ENCODE measurements around the gene MOB3A. TPM values are rescaled to one million over a fixed set of nuclear protein-coding genes. Genes with fewer than 3 reads are reported as not detected.

Gene MOB3A
- total RNA-seq, 5 donors from 2014 or later (not counting 1 experiment from before 2014, with no cell fraction given), result 98.6 to 162 (median 142) TPM

DNA sequence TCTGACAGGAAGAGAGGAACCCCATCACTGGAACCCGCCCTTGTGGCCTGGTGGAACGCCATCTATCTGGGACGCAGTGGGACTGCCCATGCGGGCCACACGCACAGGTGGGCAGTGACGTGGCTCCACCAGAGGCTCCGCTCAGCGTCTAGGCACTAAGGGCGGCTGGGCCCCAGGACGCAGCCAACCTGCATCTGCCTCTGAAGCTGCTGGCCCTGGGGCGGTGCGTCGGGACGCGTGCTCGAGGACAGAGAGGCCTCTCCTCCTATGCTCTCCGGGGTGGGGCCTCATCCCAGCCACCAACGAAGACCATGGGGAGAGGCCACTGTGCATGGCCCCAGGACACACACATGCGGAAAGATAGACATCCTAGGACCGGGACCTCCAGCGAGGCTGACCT lies 18.7 kb upstream of the MOB3A start:
- Mint-ChIP-seq H3K4me3 (no peak overlapping the region), H3K4me1 (peaks cover 0 to 7% (median 0%) of the 10 kb centered on the region in 3 donors), H3K27ac (no peak overlapping the region), H3K27me3 (no peaks in the 10 kb centered on the region), H3K36me3 (peaks cover 33% of the 10 kb centered on the region), H3K9me3 (no peaks in the 10 kb centered on the region)
- Histone ChIP-seq H3K9me3 (no peaks in the 10 kb centered on the region), H3K27me3 (replicated peaks in 1 of 2; ENCODE audit: control insufficient read depth in 2 of 2, extremely low read depth in 1 of 2, insufficient read depth in 2 of 2, low read length in 1 of 2) (no peaks in the 10 kb centered on the region), H3K4me1 (ENCODE audit: control insufficient read depth in 1 of 2, extremely low read depth in 1 of 2, insufficient read depth in 2 of 2, low read length in 2 of 2) (peaks cover 0 to 17% of the 10 kb centered on the region in 2 experiments), H3K36me3 (ENCODE audit: control insufficient read depth in 2 of 2, extremely low read depth in 1 of 2, insufficient read depth in 1 of 2, low read length in 1 of 2) (peaks cover 30 to 92% of the 10 kb centered on the region in 2 donors), H3K27ac (ENCODE audit: low read length) (no peak overlapping the region), H3K4me3 (ENCODE audit: control insufficient read depth in 1 of 2, extremely low read depth in 1 of 2, low read length in 1 of 2) (no peak overlapping the region)
- ChIA-PET POLR2A (no interaction called here), CTCF (no interaction called here)
- ATAC-seq (replicated peaks in 1 of 4), result no peak
- 95% methylated on average over 21 of the region's 21 CpGs for WGBS (ENCODE audit: insufficient coverage)
- no peak for DNase-seq

DNA sequence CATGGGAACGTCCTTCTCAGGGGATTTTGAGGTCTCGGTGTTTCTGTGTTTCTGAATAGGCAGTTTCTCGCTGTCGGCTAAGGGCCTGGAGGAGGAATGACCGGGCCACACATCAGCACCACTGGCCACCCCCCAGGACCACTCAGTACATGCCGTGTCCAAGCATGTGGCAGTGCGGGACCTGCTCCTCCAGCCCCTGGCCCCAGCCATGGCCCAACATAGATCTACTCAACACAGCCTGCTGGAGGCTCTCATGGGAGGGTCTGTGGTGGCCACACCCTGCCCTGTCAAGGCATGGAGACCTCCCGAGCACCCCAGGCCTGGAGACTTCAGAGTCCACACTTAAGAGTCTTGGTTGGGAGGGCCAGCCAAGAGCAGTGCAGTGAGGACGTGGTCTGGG lies 18.1 kb upstream of the MOB3A start:
- peaks cover 31 to 97% of the 10 kb centered on the region in 2 donors for H3K36me3 ChIP-seq (ENCODE audit: control insufficient read depth in 2 of 2, extremely low read depth in 1 of 2, insufficient read depth in 1 of 2, low read length in 1 of 2)
- ATAC-seq (replicated peaks in 1 of 4) (no peak), DNase-seq (no peak)
- no peak overlapping the region for H3K4me3 ChIP-seq (ENCODE audit: control insufficient read depth in 1 of 2, extremely low read depth in 1 of 2, low read length in 1 of 2)
- H3K27me3 ChIP-seq (replicated peaks in 1 of 2; ENCODE audit: control insufficient read depth in 2 of 2, extremely low read depth in 1 of 2, insufficient read depth in 2 of 2, low read length in 1 of 2), result no peaks in the 10 kb centered on the region
- Mint-ChIP-seq H3K27ac (no peak overlapping the region), H3K4me3 (no peak overlapping the region), H3K4me1 (peaks cover 0 to 7% (median 0%) of the 10 kb centered on the region in 3 donors), H3K27me3 (no peaks in the 10 kb centered on the region), H3K9me3 (no peaks in the 10 kb centered on the region), H3K36me3 (peaks cover 31% of the 10 kb centered on the region)
- H3K9me3 ChIP-seq, result no peaks in the 10 kb centered on the region
- H3K4me1 ChIP-seq (ENCODE audit: control insufficient read depth in 1 of 2, extremely low read depth in 1 of 2, insufficient read depth in 2 of 2, low read length in 2 of 2), result peaks cover 0 to 17% of the 10 kb centered on the region in 2 experiments
- ChIA-PET CTCF (no interaction called here), POLR2A (no interaction called here)
- WGBS (ENCODE audit: insufficient coverage), result 96% methylated on average over 3 of the region's 9 CpGs
- H3K27ac ChIP-seq (ENCODE audit: low read length), result no peak overlapping the region

DNA sequence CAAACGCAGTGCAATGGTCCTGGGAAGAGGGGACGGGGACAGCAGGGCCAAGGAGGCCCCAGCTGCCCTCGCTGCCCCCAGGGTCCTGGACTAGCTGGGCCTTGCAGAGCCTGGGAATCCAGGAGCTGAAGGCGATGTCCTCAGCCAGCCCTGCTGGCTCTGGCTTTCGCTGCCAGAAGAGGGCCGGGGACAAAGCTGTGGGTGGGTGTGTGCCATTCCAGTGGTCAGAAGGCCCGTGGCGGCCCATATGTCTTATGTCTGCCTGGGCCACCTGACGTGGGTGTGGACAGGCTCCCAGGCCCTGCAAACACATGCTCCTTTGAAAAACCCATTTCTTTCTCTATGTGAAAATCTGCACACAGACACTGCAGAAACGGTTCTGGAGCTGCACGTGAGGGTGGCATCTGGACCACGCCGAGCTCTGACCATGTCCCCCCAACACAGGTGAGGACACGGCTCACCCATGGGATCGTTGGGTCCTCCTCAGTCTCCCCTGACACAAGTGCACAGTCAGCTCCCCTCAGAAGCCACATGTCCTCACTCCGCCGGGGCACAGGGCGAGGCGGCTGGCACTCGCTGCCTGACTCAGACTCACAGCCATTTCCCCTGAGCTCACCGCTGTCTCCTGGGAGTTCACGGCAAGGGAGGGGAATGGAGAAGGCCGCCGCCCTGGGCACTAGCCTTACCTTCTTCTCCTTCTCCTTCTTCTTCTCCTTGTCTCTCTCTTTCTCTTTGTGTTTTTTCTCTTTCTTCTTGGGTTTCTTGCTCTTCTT lies 17.5 kb upstream of the MOB3A start:
- Histone ChIP-seq H3K9me3 (no peaks in the 10 kb centered on the region), H3K36me3 (ENCODE audit: control insufficient read depth in 2 of 2, extremely low read depth in 1 of 2, insufficient read depth in 1 of 2, low read length in 1 of 2) (peaks cover 32 to 97% of the 10 kb centered on the region in 2 donors), H3K4me3 (ENCODE audit: control insufficient read depth in 1 of 2, extremely low read depth in 1 of 2, low read length in 1 of 2) (no peak overlapping the region), H3K4me1 (ENCODE audit: control insufficient read depth in 1 of 2, extremely low read depth in 1 of 2, insufficient read depth in 2 of 2, low read length in 2 of 2) (peaks cover 0 to 17% of the 10 kb centered on the region in 2 experiments), H3K27ac (ENCODE audit: low read length) (no peak overlapping the region), H3K27me3 (replicated peaks in 1 of 2; ENCODE audit: control insufficient read depth in 2 of 2, extremely low read depth in 1 of 2, insufficient read depth in 2 of 2, low read length in 1 of 2) (no peaks in the 10 kb centered on the region)
- Mint-ChIP-seq H3K27me3 (no peaks in the 10 kb centered on the region), H3K27ac (no peak overlapping the region), H3K4me3 (no peak overlapping the region), H3K9me3 (no peaks in the 10 kb centered on the region), H3K36me3 (peaks cover 32% of the 10 kb centered on the region), H3K4me1 (peaks cover 0 to 7% (median 0%) of the 10 kb centered on the region in 3 donors)
- WGBS (ENCODE audit: insufficient coverage), result 93% methylated on average over 18 of the region's 24 CpGs
- ChIA-PET CTCF (no interaction called here), POLR2A (no interaction called here)
- no peak for ATAC-seq (replicated peaks in 1 of 4)
- DNase-seq, result no peak

DNA sequence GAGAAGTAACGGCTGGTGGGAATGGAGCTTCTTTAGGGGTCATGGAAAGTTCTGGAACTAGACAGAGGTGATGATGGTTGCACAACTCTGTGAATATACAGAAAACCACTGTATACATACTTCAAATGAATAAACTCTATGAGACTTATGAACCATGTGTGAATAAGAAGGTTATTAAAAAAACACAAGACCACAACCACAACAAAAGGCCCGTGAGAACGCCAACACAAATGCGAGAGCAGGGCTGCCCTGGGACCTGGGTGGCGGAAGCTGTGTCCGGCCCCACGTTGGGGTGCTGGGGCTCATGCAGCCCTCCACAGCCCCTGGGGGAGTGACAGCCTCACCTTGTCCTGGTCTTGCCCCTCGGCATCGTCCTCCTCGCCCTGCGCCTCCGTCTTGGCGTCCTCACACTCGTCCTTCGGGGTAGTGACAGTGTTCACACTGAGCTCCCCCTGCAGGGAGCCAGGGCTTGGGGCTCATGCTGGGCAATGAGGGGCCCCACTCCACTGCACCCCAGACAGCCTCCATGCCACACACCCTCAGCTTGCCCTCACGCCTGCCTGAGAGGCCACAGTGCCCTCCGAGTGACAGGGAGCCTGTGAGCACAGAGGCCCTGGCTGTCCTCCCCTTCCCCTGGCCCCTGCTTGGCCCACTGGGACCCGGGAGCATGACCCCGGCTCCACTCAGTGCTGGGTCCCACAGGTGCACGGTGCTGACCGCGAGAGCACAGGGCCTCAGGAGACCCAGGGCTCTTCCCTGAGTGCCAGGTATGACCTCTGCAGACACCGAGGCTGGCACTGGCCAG lies 16.6 kb upstream of the MOB3A start:
- H3K4me3 ChIP-seq (ENCODE audit: control insufficient read depth in 1 of 2, extremely low read depth in 1 of 2, low read length in 1 of 2), result no peak overlapping the region
- Mint-ChIP-seq H3K36me3 (peaks cover 29% of the 10 kb centered on the region), H3K9me3 (no peaks in the 10 kb centered on the region), H3K27me3 (no peaks in the 10 kb centered on the region), H3K4me3 (no peak overlapping the region), H3K4me1 (peaks cover 0 to 7% (median 0%) of the 10 kb centered on the region in 3 donors), H3K27ac (peak overlapping the region in 1 of 2 donors; percentile 2)
- H3K4me1 ChIP-seq (ENCODE audit: control insufficient read depth in 1 of 2, extremely low read depth in 1 of 2, insufficient read depth in 2 of 2, low read length in 2 of 2), result peaks cover 0 to 17% of the 10 kb centered on the region in 2 experiments
- no peaks in the 10 kb centered on the region for H3K27me3 ChIP-seq (replicated peaks in 1 of 2; ENCODE audit: control insufficient read depth in 2 of 2, extremely low read depth in 1 of 2, insufficient read depth in 2 of 2, low read length in 1 of 2)
- no peaks in the 10 kb centered on the region for H3K9me3 ChIP-seq
- 57% methylated on average over 20 of the region's 23 CpGs for WGBS (ENCODE audit: insufficient coverage)
- no peak overlapping the region for H3K27ac ChIP-seq (ENCODE audit: low read length)
- ChIA-PET CTCF (no interaction called here), POLR2A (no interaction called here)
- DNase-seq, result peak in 3 of 35 experiments; percentile 8 to 52 (median 19)
- peak in 3 of 4 experiments; percentile 18 to 40 (median 36) for ATAC-seq (replicated peaks in 1 of 4)
- peaks cover 30 to 97% of the 10 kb centered on the region in 2 donors for H3K36me3 ChIP-seq (ENCODE audit: control insufficient read depth in 2 of 2, extremely low read depth in 1 of 2, insufficient read depth in 1 of 2, low read length in 1 of 2)

DNA sequence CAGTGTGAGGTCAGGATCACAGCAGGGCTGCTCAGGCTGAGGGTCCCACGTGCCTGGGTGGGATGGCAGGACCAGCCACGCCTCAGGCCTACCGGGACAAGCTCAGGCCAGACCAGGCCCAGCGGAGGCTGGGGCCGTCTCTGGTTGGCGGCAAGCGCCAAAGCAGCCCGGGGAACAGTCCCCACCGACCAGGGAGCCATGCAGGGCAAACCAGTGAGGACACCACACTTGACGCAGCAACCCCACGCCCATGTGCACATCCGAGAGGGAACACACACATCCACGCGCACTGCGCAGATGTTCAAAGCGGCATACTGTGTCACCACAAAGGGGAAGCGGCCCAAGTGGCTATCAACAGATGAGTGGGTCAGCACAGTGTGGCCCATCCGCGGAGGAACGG lies 15.8 kb upstream of the MOB3A start:
- Mint-ChIP-seq H3K27me3 (no peaks in the 10 kb centered on the region), H3K9me3 (no peaks in the 10 kb centered on the region), H3K27ac (no peak overlapping the region), H3K4me3 (no peak overlapping the region), H3K36me3 (peaks cover 34% of the 10 kb centered on the region), H3K4me1 (peaks cover 0 to 7% (median 0%) of the 10 kb centered on the region in 3 donors)
- peaks cover 29 to 90% of the 10 kb centered on the region in 2 donors for H3K36me3 ChIP-seq (ENCODE audit: control insufficient read depth in 2 of 2, extremely low read depth in 1 of 2, insufficient read depth in 1 of 2, low read length in 1 of 2)
- CTCF ChIA-PET, result no interaction called here
- 93% methylated on average over 20 of the region's 20 CpGs for WGBS (ENCODE audit: insufficient coverage)
- ATAC-seq (replicated peaks in 1 of 4), result no peak
- H3K27ac ChIP-seq (ENCODE audit: low read length), result no peak overlapping the region
- no peak overlapping the region for H3K4me3 ChIP-seq (ENCODE audit: control insufficient read depth in 1 of 2, extremely low read depth in 1 of 2, low read length in 1 of 2)
- POLR2A ChIA-PET, result no interaction called here
- no peaks in the 10 kb centered on the region for H3K27me3 ChIP-seq (replicated peaks in 1 of 2; ENCODE audit: control insufficient read depth in 2 of 2, extremely low read depth in 1 of 2, insufficient read depth in 2 of 2, low read length in 1 of 2)
- DNase-seq, result no peak
- H3K9me3 ChIP-seq, result no peaks in the 10 kb centered on the region
- peaks cover 0 to 17% of the 10 kb centered on the region in 2 experiments for H3K4me1 ChIP-seq (ENCODE audit: control insufficient read depth in 1 of 2, extremely low read depth in 1 of 2, insufficient read depth in 2 of 2, low read length in 2 of 2)

DNA sequence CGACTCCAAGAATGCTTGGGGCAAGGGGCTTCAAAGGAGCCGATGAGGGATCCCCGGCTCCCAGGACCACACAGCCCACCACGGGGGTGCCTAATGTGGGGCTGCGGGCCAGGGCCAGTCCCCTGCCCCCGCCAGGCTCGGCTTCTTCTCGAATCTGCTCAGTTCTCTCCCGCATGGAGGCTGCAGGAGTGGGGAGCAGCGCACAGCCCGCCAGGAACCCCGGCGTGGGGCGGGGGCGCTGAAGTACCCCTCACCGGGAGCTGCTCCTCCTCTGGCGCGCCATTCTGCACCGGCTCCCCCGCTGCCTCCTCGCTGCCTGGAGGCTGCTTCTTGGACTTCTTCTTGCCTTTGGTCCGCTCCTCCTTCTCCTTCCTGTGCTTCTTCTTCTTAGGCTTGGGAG lies 15.3 kb upstream of the MOB3A start:
- Mint-ChIP-seq H3K27ac (no peak overlapping the region), H3K9me3 (no peaks in the 10 kb centered on the region), H3K4me3 (no peak overlapping the region), H3K27me3 (no peaks in the 10 kb centered on the region), H3K36me3 (peaks cover 39% of the 10 kb centered on the region), H3K4me1 (peaks cover 0 to 7% (median 0%) of the 10 kb centered on the region in 3 donors)
- Histone ChIP-seq H3K27me3 (replicated peaks in 1 of 2; ENCODE audit: control insufficient read depth in 2 of 2, extremely low read depth in 1 of 2, insufficient read depth in 2 of 2, low read length in 1 of 2) (no peaks in the 10 kb centered on the region), H3K9me3 (no peaks in the 10 kb centered on the region), H3K4me1 (ENCODE audit: control insufficient read depth in 1 of 2, extremely low read depth in 1 of 2, insufficient read depth in 2 of 2, low read length in 2 of 2) (peaks cover 0 to 17% of the 10 kb centered on the region in 2 experiments), H3K4me3 (ENCODE audit: control insufficient read depth in 1 of 2, extremely low read depth in 1 of 2, low read length in 1 of 2) (no peak overlapping the region), H3K36me3 (ENCODE audit: control insufficient read depth in 2 of 2, extremely low read depth in 1 of 2, insufficient read depth in 1 of 2, low read length in 1 of 2) (peaks cover 29 to 88% of the 10 kb centered on the region in 2 donors), H3K27ac (ENCODE audit: low read length) (no peak overlapping the region)
- ATAC-seq (replicated peaks in 1 of 4), result no peak
- DNase-seq, result no peak
- 94% methylated on average over 17 of the region's 22 CpGs for WGBS (ENCODE audit: insufficient coverage)
- POLR2A ChIA-PET, result no interaction called here
- CTCF ChIA-PET, result no interaction called here

All from T-cell (primary cell).